Putamen (tissue), 1 donor: ENCODE results near the gene LRRK2.
"Not testable (repeated sequence)": the region's sequence is repeated elsewhere in the genome, so short reads cannot be mapped to it uniquely, and the experiment has no call there.

ENCODE experiments used
- DNase-seq: peaks from one replicate; pipeline ENCODE4 v3.0.0-alpha.2; 2016; ENCODE audit warnings: low spot score

Gene LRRK2

GRCh38 chr12:40224439-40225291 lies at the start of gene LRRK2:
Gene LRRK2 (plus strand): TSS chr12:40224997. CDS start chr12:40225132, 135 bp downstream.
- peak; percentile 69 for DNase-seq

- no peak for DNase-seq
Observed at GRCh38 chr12:40175045-40175444, 49.8 kb upstream of the LRRK2 start.

GRCh38 chr12:40175489-40175888 lies 49.3 kb upstream of the LRRK2 start:
- no peak for DNase-seq

DNA sequence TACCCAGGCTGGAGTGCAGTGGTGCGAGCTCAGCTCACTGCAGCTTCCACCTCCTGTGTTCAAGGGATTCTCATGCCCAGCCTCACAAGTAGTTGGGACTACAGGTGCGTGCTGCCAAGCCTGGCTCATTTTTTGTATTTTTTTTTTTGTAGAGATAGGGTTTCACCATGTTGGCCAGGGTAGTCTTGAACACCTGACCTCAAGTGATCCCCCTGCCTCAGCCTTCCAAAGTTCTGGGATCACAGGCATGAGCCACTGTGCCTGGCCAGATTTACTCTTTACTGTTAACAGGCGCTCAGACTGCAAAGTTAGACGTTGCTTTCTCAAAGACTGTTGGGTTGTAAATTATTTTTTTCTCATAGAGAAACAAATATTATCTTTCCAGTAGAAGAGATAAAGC lies 46.1 kb upstream of the LRRK2 start:
- DNase-seq = no peak

GRCh38 chr12:40181490-40181889 lies 43.3 kb upstream of the LRRK2 start:
- no peak for DNase-seq

GRCh38 chr12:40183715-40184114 lies 41.1 kb upstream of the LRRK2 start:
- DNase-seq = no peak

GRCh38 chr12:40184493-40185302 lies 40.1 kb upstream of the LRRK2 start:
- DNase-seq = no peak

GRCh38 chr12:40185303-40185693 lies 39.5 kb upstream of the LRRK2 start:
- DNase-seq = no peak

DNA sequence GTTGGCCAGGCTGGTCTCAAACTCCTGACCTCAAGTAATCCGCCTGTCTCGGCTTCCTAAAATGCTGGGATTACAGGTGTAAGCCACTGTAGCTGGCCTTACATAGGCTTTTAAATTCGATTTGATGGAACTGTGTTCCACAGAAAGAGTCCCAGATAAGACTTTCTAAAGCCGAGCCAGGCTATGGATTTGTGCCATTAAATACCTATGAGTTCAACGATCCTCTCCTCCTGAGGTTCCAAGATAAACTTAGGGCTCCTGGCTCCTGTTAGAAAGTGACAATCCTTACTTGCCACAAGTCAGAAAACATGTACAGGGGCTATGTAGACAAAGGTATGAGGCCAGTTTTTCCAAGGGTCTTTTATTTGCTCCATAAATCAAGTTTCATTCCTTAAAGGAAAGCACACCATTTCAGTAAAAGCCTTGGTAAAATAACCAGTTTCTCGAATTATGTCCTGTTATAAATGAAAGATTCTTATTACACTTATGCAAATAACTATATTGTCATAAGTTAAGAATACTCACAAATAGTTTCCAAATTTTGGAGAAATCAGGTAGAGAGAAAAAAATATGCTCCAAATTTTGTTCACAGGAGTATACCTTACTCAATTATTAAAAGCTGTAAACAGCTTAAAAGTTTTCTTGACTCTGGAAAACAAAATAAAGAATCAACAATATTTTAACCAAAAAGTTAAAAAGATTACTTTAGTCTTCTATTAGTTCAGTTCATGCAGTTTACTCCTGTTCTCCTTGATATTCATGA lies 36.1 kb upstream of the LRRK2 start:
- DNase-seq = no peak

DNA sequence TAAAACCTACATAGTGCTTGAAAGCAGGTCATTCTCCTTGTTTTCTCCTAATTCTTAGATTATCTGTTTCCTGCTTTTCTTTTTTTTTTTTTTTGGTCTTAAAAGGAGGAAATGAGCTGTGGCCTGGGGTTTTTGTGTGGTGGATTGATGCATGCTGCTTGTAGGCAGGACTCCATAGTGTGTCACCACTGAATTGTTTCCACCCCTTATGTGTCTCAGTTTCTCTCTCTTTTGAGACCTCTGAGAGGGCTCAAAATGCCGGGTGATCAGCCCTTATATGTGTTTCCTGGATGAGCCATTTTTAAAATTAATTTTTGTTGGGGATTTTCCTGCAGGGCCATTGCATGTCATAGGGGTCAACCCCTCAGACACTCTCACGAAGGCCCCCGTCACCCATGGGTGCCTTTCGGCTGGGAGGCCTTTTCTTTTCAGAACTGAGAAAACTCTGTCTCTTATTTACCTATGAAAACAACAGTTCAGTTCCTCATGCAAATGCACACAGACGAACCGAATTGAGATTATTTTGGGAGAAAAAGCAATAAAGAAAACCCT lies 32.0 kb upstream of the LRRK2 start:
- DNase-seq = no peak

DNA sequence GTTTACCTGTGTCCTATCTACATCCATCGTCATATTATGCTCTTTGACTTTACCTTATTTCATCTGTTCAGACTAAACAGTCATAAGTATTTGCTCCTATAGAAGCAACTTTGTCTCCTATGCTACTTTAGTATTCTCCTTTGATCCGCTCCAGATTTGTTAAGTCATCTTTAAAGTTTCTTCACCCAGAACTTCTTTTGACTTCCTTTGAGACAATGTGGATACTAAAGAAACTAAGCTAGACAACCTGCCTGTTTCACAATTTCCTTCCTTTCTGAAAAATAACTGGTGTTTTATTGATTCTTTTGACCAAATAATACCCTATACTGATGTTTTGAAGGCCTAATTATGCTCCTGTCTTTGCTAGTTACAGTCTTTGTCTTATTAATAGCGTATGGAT lies 30.0 kb upstream of the LRRK2 start:
- no peak for DNase-seq

DNA sequence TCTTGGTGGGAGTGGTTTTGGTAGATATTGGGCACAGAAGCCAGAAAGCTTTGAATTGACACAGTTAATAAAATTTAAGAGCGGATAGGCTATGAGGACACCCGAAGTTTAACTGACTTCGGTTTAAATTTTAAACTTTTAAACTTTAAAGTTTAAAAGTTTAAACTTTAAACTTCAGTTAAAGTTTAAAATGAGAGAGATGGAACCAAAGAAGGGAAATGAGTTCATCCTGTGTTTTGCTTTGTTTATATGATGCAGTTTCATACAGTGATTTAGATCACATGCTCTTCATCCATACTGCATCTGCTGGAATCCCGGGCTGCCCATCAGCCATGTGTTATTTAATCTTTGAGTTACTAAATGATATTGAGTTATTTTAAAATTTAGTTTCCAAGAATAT lies 27.2 kb upstream of the LRRK2 start:
- DNase-seq = no peak

DNA sequence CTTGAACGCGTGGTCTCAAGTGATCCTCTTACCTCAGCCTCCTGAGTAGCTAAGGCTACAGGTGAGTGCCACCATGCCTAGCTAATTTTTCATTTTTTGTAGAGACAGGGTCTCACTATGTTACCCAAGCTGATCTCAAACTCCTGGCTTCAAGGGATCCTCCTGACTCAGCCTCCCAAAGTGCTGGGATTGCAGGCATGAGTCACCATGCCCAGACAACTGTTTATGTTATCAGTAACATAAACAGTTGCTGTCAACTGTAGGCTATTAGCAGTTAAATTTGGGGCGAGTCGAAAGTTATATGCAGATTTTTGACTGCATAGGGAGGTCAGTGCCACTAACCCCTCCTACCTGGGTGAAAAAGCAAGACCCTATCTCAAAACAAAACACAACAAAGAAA lies 26.2 kb upstream of the LRRK2 start:
- DNase-seq = no peak

DNA sequence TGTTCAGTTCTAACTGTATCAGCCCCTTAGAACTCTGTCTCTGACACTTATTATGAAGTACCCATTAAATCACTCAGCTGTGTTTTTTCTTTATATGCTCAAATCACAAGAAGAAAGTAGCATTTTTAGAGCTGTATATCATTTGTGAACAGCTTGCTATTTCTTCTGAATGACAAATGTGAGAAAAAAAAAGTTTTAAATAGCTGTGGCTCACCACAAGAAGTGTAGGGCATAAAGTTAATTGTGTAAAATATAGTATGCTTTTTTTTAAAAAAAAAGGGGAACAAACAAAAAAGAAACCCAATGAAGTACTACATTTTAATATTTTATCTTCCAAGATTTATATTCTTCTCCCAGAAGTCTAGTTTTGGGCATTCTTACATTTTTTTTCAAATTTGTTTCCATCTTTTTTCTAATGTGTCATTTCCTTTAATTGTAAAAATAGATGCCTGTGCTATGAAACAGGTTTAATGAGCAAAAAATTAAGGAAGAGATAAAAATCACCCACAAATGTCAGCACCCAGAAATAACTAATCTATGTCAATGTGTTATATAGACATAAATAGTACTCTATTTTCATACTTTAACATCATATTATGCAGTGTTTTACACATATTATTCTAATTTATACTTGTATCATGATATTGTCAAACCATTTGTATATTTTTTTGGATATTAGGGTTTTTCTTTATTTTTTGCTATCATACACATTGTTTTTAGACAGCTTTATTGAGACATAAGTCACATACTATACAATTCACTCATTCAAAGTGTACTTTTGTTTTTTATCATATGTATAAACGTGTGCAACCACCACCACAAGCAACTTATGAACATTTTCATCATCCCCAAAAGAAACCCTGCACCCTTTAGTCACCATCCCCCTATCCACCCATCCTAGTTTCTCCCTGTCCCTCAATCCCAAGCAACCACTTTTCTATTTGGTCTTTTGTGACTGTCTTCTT lies 22.4 kb upstream of the LRRK2 start:
- no peak for DNase-seq

DNA sequence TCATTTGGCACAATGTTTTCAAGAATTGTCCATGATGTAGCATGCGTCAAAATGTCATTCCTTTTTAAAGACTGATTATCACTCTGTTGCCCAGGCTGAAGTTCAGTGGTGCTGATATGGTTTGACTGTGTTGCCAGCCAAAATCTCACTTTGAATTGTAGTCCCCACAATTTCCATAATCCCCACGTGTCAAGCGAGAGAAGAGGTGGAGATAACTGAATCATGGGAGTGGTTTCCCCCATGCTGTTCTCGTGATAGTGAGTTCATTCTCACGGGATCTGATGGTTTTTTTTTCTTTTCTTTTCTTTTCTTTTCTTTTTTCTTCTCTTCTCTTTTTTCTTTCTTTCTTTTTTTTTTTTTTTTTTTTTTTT lies 21.8 kb upstream of the LRRK2 start:
- no peak for DNase-seq

DNA sequence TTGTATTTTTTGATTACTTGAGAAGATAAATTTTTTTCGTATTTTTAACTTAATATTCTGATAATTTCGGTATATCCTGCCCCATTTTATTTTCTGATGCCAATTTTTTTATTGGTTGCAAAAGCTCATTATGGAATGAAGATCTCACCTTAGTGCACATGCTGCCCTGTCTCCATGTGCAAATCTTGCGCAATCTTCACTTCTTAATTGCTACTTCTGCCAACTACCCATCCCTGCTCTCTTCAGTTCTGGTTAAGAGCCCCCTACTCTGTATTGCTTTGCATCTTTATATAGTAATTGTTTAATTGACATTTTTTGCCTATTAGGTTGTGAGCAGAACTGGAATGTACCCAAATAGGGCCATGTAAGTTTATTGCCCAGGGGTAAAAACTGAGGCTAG lies 20.5 kb upstream of the LRRK2 start:
- no peak for DNase-seq

GRCh38 chr12:40207551-40207950 lies 17.2 kb upstream of the LRRK2 start:
- no peak for DNase-seq

GRCh38 chr12:40208707-40209446 lies 15.9 kb upstream of the LRRK2 start:
- peak; percentile 39 for DNase-seq

- DNase-seq = no peak
Observed at GRCh38 chr12:40209886-40210285, 14.9 kb upstream of the LRRK2 start.

DNA sequence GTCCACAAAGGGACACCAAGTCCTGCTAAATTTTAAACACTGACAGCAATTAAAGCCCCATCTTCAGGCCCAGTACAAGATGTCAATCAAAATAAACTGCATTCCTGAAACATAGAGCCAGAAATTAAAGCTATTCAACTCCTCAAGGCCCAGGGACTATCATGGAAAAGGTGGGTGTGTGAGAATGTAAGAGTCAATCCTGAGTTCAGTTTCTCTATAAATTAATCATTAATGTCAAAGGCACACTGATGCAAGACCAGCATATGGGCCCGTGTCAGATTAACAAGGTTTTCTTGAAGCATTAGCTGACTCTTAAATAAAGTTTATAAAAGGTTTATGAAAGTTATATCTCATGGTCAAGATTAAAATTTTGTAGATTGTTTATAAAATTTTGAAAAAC lies 13.6 kb upstream of the LRRK2 start:
- DNase-seq = not testable (repeated sequence)
